GM04503 (cell line): ENCODE results near the gene ADCY2.
A peak's percentile ranks its signal among the peaks of the same experiment; 100 is the strongest.

Experiments used
- DNase-seq: peaks from one replicate; pipeline ENCODE4 v3.0.0-alpha.2; 2012; ENCODE audit warnings: low read depth

Gene ADCY2

GRCh38 chr5:7745882-7746610 is 350.1 kb downstream of the ADCY2 start:
- peak; percentile 11 for DNase-seq

DNA sequence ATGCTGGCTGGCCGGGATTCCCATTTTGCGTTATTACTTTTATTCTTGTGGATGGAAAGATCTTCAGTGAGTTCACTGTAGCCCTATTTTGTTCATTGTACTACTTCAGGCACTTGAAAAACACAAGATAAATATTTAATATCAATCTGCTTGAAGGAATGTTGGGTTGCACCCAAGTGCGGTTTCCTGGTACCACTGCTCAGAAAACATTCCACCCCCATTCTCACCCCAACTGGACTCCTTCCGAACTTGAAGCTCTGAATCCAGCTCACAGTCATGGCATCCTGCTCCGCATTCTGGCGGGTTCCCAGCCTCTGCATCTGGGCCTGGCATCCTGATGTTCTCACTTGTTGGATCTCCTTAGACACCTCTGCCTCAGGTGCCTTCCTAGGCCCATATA is 351.8 kb downstream of the ADCY2 start:
- no peak for DNase-seq

- no peak for DNase-seq
These were observed 353.7 kb downstream of the ADCY2 start for GRCh38 chr5:7749626-7750025.

GRCh38 chr5:7751874-7752273 is 355.9 kb downstream of the ADCY2 start:
- no peak for DNase-seq

- no peak for DNase-seq
These were observed 357.2 kb downstream of the ADCY2 start for GRCh38 chr5:7753181-7753580.

GRCh38 chr5:7753596-7753995 is 357.7 kb downstream of the ADCY2 start:
- no peak for DNase-seq

DNA sequence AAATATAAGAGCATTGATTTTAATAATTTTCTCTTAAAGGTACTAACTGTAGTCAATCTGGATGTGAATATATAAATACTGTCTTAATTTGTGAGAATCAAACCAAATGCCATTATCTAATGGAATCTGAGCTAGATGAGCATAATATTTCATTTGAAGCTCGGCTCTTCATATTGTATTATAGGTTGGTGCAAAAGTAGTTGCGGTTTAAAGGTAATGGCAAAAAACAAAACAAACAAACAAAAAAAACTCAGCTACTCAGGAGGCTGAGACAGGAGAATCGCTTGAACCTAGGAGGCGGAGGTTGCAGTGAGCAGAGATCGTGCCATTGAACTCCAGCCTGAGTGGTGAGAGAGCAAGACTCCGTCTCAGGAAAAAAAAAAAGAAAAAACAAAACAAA is 358.6 kb downstream of the ADCY2 start:
- DNase-seq: no peak

GRCh38 chr5:7754997-7755596 is 359.2 kb downstream of the ADCY2 start:
- no peak for DNase-seq

DNA sequence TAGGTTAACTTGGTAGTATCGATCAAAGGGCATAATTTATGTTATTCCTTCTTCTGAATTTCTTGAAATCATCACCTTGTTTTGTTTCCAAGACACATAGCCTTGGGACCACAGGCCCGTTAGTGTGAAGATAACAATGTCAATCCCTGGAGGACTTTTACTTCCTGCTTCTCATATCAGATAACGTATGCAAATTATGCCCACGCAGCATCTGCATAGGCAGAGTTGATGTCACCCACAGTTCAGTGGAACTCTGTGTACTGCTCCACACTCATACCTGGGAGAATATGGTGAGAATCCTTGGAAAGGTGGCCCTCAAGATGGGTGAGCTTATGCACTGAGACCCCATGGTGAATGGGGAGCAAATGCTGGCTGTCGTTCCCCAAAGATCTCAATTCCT is 360.0 kb downstream of the ADCY2 start:
- DNase-seq: no peak

DNA sequence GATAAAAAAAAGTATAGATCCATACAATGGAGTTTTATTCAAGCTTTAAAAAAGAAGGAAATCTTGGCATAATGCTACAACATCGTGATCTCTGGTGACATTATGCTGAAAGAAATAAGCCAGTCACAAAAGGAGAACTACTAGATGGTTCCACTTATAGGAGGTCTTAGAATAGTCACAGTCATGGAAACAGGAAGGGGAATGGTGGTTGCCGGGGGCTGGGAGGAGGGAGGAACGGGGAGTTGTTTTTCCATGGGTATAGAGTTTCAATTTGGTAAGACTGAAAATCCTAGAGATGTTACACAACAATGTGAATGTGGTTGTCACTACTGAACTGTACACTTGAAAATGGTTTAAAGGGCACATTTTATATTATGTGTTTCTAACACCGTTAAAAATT is 360.5 kb downstream of the ADCY2 start:
- DNase-seq: no peak

GRCh38 chr5:7759257-7759871 is 363.4 kb downstream of the ADCY2 start:
- no peak for DNase-seq

GRCh38 chr5:7759951-7760580 is 364.1 kb downstream of the ADCY2 start:
- no peak for DNase-seq

DNA sequence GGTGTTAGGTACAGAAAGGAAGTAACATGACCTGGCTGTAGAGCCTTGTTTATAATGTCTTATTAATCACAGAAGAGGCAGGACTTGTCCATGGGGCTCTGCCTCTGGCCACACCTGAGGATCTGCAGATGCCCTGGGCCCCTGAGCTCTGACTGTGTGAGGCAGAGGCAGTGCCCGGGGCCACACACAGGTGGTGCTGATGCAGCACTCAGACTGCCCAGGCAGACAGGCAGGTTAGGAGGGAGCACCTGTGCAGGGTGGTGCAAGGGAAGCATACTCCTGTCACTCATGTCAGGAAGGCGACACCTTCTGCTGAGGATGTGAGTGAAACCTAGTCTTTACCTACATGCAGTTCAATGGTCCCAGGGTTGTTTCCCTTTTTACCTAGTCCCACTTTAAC is 366.3 kb downstream of the ADCY2 start:
- DNase-seq: no peak

DNA sequence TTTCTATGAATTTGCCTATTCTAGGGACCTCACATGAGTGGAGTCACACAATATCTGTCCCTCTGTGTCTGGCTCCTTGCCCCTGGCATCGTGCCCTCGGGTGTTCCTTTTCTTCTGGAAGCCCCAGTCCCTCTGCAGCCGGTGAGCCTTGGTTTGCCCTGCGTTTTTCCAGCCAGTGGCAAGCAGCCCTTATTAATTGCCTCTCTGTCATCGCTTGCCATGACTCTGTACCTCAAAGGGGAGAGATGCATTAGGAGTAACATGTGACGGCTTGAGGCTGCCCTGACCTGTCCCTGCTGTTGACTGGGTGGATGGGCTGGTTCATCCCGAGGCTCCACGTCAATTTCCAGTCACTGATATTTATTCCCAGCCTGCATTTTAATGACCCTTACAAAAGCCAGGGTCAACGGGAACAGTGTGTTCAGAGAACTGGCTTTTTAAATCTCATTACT is 367.7 kb downstream of the ADCY2 start:
- no peak for DNase-seq

- DNase-seq: no peak
These were observed 368.5 kb downstream of the ADCY2 start for GRCh38 chr5:7764452-7764851.

DNA sequence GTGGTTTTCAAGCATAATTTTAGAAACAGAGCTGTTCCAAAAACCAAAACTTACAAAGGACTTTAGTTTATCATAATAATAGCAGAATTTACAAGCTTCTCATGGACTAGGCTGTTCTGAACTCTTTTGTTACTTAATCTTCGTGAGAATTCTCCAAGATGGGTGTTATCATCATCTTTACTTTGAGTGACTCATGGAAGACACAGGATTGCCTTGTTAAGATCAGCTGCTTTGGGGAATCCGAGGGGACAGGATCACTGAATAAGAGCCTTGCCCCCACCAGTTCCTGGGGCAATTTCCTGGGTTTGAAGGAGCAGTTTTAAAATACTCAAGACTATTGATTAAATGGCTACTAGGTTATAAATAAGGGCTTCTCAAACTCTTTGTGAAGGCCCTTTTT is 374.5 kb downstream of the ADCY2 start:
- no peak for DNase-seq

DNA sequence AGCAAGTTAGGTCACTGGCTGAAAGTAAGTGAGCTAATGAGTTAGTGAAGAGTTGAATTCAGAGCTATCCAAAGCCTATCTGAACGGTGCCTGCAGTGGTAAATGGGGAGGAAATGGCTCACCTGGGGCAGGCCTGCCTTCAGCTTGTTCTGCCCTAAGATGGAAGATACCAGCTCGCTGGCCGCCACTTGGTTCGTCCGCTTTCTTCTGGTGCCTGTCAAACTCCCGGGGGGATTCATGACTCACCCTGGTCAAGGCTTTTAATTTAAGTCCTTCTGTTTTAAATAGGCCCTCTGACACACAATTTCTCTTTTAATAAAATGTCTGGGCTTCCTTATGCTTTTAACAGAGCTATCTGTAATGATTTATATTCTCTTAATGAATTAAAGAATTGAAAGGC is 376.2 kb downstream of the ADCY2 start:
- DNase-seq: no peak

GRCh38 chr5:7773178-7773577 is 377.2 kb downstream of the ADCY2 start:
- DNase-seq: no peak

- DNase-seq: no peak
These were observed 380.5 kb downstream of the ADCY2 start for GRCh38 chr5:7776442-7776841.

- no peak for DNase-seq
These were observed 383.4 kb downstream of the ADCY2 start for GRCh38 chr5:7779019-7780005.

DNA sequence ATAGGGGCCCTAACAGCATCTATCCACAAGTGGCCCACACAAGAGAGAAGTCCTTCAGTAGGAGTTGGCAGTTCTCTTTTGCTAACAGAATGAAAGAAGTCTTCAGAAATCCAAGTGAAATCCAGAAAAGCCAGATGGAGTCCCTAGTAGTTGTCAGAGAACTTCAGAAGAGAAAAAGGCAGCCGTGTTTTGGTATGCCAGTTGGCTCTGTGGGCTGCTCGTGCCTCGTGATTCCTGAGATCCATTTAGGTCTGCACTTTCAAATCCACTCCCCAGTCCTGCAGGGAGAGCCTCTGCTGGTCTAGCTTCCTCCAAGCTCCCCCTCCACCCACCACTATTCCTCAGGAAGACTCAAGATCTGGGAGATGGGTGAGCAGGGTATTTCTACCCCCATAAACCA is 386.0 kb downstream of the ADCY2 start:
- no peak for DNase-seq
